Esophagus (tissue), 2 donors: ENCODE measurements around the gene ARMH2. TPM values are rescaled to one million over a fixed set of nuclear protein-coding genes. Genes with fewer than 3 reads are reported as not detected.

Source experiments
- H3K27ac ChIP-seq, 2 donors: one replicate each; pipeline ENCODE4 v1.5.1; 2013; ENCODE audit warnings: low read depth in 2 of 2, mild to moderate bottlenecking in 2 of 2, inconsistent platforms in 1 of 2, low read length in 1 of 2, moderate library complexity in 1 of 2
- H3K27me3 ChIP-seq, 2 donors: one replicate each; pipeline ENCODE4 v1.6.1; 2013; ENCODE audit warnings: low read length in 2 of 2, control low read depth in 1 of 2, mild to moderate bottlenecking in 1 of 2; ENCODE audit not compliant: insufficient read depth in 2 of 2, control insufficient read depth in 1 of 2
- H3K36me3 ChIP-seq, 2 donors: one replicate each; pipeline ENCODE4 v1.6.1; 2013; ENCODE audit warnings: low read length in 1 of 2; ENCODE audit not compliant: control insufficient read depth in 2 of 2, insufficient read depth in 2 of 2
- H3K4me1 ChIP-seq, 2 donors: one replicate each; pipeline ENCODE4 v1.6.1; 2013; ENCODE audit warnings: low read length in 1 of 2; ENCODE audit not compliant: control insufficient read depth in 2 of 2, insufficient read depth in 2 of 2
- H3K4me3 ChIP-seq, 2 donors: one replicate each; pipeline ENCODE4 v1.5.1; 2013; ENCODE audit warnings: low read length in 2 of 2, mild to moderate bottlenecking in 2 of 2, low read depth in 1 of 2, moderate library complexity in 1 of 2
- H3K9me3 ChIP-seq, 2 donors: one replicate each; pipeline ENCODE4 v1.6.1; 2013; ENCODE audit warnings: mild to moderate bottlenecking in 2 of 2, low read depth in 1 of 2, low read length in 1 of 2, moderate library complexity in 1 of 2; ENCODE audit not compliant: control insufficient read depth in 2 of 2, insufficient read depth in 1 of 2
- WGBS, 2 donors: extraction: QIAGEN DNeasy Blood & Tissue Kit; methylation state at CpG; one replicate each; pipeline ENCODE4 v1.1.7; 2013; 5-methylcytosine and 5-hydroxymethylcytosine counted together
- polyA plus RNA-seq, 2 donors: library from polyadenylated mRNA; stranded (reverse); fragments of 200-250 nt; gene quantifications; one replicate each; pipeline ENCODE4 v1.2.3, GENCODE V29; 2013
- donor health status: healthy with polysubstance abuse.
- donor health status: Bipolar disorder and iron deficiency.

The ARMH2 gene
- polyA plus RNA-seq, 2 donors = not detected

DNA sequence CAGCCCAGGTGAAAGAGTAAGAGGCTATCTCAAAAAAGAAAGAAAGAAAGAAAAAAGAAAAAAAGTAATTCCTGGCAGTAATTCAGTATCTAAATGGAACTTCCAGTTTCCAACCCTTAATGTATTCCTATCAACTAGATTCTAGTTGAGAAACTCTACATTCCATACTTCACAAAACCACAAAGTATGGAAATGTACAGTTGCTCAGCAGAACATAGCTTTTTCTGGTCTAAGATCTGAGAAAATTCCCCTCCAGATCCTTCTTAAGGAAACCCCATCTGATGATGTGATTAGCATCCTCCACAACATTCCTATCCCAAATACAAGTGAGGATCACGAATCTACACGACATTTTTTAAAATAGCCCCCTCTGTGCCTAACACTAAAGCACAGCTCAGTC is 3.6 kb downstream of the ARMH2 start:
- H3K9me3 ChIP-seq = no peaks in the 10 kb centered on the region
- 89 to 90% methylated on average over 2 of the region's 2 CpGs for WGBS, 2 donors
- H3K4me3 ChIP-seq = no peak overlapping the region
- H3K4me1 ChIP-seq = no peaks in the 10 kb centered on the region
- H3K36me3 ChIP-seq = no peaks in the 10 kb centered on the region
- no peaks in the 10 kb centered on the region for H3K27me3 ChIP-seq
- H3K27ac ChIP-seq = no peak overlapping the region

DNA sequence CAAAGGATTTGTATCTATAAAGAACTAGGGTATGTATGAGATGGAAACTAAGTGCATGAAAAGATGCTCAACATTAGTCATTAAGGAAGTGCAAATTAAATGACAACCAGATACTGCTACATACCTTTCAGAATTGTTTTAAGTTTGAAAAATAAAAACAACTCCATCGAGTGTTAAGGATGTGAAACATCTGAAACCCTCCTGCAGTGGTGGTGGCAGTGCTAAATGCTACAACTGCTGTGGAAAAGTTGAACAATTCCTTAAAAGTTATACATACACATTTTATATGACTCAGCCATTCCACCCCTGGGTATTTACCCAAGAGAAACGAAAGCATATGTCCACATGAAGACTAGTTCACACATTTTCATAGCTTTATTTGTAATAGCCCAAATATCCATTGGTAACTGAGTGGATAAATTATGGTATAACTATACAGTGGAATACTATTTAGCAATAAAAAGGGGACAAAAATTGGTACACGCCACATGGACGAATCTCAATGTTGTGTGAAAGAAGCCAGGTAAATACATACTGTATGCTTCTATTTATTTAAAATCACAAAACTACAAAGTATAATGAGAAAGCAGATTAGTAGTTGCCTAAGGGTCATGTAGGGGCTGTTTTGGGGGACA is 10.6 kb downstream of the ARMH2 start:
- Histone ChIP-seq H3K4me1 (no peaks in the 10 kb centered on the region), H3K27ac (no peak overlapping the region), H3K9me3 (no peaks in the 10 kb centered on the region), H3K4me3 (no peak overlapping the region), H3K36me3 (peaks cover 0 to 3% of the 10 kb centered on the region in 2 donors), H3K27me3 (no peaks in the 10 kb centered on the region)
- WGBS, 2 donors = 88 to 90% methylated on average over 4 of the region's 4 CpGs

DNA sequence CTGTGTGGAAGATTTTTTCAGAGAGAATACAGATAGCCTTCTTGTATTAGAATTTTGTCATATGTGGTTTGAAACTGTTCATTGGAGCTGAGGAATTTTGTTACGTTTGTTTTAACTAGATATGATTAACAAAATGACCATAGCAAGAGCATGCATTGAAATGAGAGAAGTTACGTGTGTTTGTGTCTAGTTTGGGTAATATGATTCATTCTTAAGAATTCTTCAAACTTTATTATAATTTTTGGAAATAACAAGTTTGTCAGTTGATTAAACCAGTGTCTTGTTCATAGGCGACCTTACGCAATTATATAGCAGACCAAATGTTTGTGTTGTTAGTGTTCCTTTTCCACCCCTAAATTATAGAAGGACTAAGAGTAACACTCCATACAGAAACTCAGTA is 18.5 kb downstream of the ARMH2 start:
- H3K27ac ChIP-seq = no peak overlapping the region

DNA sequence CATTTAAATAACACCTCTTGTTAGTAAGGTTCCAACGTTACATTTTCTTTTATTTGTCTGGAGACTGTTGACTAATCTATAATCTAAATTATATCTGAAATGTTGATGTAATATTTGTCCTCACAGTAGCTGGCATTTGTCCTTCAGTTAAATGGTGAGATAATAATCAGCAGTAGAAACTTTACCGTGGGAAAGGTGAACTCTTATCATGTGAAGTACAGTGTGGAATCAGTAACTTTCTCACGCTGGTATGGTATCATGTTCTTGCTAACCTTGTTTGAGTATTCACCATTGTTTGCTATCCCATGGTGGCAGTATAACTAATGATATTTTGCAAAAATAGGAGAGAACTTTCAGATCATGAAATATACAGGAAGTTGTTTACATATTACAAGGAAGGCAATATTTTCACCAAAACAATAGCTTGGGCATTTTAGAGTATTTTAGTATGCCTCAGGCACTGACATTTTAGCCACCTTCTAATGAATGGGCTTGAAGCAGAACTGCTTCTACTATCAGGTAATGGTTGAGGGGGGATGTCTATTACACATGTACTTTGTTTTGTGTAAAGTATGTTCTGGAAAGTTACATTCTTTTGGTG is 19.2 kb downstream of the ARMH2 start:
- Histone ChIP-seq H3K4me1 (peaks cover 0 to 2% of the 10 kb centered on the region in 2 donors), H3K36me3 (no peaks in the 10 kb centered on the region), H3K4me3 (no peak overlapping the region), H3K27me3 (no peaks in the 10 kb centered on the region), H3K27ac (no peak overlapping the region), H3K9me3 (no peaks in the 10 kb centered on the region)
- 52 to 60% methylated on average over 3 of the region's 3 CpGs for WGBS, 2 donors

More for the DNA sequence above, 18.5 kb downstream of the ARMH2 start:
- H3K4me1 ChIP-seq = peaks cover 0 to 2% of the 10 kb centered on the region in 2 donors
- 85 to 94% methylated on average over 4 of the region's 4 CpGs for whole genome bisulfite sequencing, 2 donors
- no peaks in the 10 kb centered on the region for H3K27me3 ChIP-seq
- H3K9me3 ChIP-seq = no peaks in the 10 kb centered on the region
- no peaks in the 10 kb centered on the region for H3K36me3 ChIP-seq
- H3K4me3 ChIP-seq = no peak overlapping the region

DNA sequence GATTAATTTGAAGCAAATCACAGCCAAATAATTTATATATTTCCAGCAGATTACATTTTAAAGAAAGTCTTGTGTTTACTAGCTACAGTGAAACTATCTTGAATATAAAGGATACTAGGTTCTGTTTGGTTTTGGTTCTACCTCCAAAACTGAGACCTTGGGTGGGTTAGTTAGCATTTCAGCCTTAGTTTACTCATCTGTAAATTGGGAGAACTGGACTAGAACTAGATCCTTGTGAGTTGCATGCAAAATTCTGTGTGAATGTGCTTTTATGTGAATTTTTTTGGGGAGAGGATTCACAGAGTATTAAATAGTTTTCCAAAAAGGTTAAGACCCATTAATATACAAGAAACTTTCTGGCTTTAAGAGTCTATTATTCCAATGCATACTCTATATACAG is 19.8 kb downstream of the ARMH2 start:
- H3K4me3 ChIP-seq = no peak overlapping the region

DNA sequence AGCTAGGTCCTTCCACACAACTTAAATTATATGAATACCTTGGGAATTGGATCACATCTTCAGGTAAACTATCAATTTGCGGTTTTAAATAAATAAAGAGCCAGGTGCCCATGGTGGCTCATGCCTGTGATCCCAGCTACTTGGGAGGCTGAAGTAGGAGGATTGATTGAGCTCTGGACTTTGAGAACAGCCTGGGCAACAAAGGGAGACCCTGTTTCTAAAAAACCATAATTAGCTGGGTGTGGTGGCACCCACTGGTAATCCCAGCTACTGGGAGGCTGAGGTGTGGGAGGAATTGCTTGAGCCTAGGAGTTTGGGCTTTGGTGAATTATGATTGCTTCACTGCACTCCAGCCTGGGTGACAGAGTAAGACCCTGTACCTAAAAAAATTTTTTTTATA is 20.6 kb downstream of the ARMH2 start:
- no peaks in the 10 kb centered on the region for H3K9me3 ChIP-seq
- H3K36me3 ChIP-seq = no peaks in the 10 kb centered on the region
- H3K27me3 ChIP-seq = no peaks in the 10 kb centered on the region
- H3K27ac ChIP-seq = no peak overlapping the region
- H3K4me3 ChIP-seq = no peak overlapping the region
- 54 to 97% methylated on average over 1 of the region's 1 CpG for WGBS, 2 donors
- H3K4me1 ChIP-seq = peaks cover 0 to 2% of the 10 kb centered on the region in 2 donors

More for the DNA sequence above, 19.8 kb downstream of the ARMH2 start:
- Histone ChIP-seq H3K4me1 (peaks cover 0 to 2% of the 10 kb centered on the region in 2 donors), H3K9me3 (no peaks in the 10 kb centered on the region), H3K36me3 (no peaks in the 10 kb centered on the region), H3K27me3 (no peaks in the 10 kb centered on the region), H3K27ac (no peak overlapping the region)

DNA sequence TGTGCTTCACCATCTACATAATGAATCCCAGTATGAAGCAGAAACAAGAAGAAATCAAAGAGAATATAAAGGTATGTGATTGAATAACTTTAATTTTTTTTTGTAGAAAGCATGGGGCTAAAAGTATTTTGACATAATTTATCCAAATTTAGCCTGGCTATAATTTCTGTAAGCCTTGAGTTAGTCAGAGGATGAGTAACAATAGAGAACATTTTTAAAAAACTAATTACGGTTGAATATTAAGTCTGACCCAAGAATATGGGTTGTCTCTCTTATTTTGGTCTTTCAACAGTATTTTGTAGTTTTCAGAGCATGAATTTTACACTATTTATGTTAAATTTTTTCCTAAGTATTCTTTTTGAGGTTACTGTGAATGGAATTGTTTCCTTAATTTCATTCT is 21.5 kb downstream of the ARMH2 start:
- 38 to 41% methylated on average over 1 of the region's 1 CpG for WGBS, 2 donors

DNA sequence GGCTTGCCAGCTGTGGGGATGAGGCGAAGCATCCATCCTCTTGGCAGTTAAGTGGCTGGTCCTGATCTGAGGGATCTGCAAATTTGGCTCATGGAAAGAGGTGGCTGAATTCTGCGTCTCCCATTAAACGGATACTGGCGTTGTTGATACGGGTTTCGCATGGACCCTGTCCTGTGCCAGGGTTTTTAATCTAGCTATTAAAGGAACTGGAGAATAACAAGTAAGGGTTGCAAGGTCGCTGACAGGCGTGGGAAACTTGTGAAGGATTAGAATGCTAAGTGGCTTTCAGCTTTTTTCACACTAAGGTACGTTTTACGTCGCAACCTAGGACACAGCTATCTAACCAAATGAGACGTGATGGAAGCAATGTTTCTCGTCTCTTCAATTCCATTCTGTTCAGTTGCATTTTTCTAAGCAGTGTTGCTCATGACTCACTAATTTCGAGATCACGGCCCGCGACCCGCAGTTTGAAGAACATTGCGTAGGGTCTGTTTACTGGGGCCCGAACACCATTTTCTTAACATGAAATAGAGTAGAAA is 23.1 kb downstream of the ARMH2 start:
- Histone ChIP-seq H3K27ac (peak overlapping the region; percentile 98 to 100), H3K4me1 (peaks cover 0 to 2% of the 10 kb centered on the region in 2 donors), H3K36me3 (no peaks in the 10 kb centered on the region), H3K9me3 (no peaks in the 10 kb centered on the region), H3K27me3 (no peaks in the 10 kb centered on the region), H3K4me3 (peak overlapping the region; percentile 84 to 93)
- WGBS, 2 donors = 3 to 4% methylated on average over 20 of the region's 20 CpGs

More for the DNA sequence above, 21.5 kb downstream of the ARMH2 start:
- Histone ChIP-seq H3K4me1 (peaks cover 0 to 2% of the 10 kb centered on the region in 2 donors), H3K36me3 (no peaks in the 10 kb centered on the region), H3K4me3 (no peak overlapping the region), H3K9me3 (no peaks in the 10 kb centered on the region), H3K27ac (no peak overlapping the region), H3K27me3 (no peaks in the 10 kb centered on the region)

DNA sequence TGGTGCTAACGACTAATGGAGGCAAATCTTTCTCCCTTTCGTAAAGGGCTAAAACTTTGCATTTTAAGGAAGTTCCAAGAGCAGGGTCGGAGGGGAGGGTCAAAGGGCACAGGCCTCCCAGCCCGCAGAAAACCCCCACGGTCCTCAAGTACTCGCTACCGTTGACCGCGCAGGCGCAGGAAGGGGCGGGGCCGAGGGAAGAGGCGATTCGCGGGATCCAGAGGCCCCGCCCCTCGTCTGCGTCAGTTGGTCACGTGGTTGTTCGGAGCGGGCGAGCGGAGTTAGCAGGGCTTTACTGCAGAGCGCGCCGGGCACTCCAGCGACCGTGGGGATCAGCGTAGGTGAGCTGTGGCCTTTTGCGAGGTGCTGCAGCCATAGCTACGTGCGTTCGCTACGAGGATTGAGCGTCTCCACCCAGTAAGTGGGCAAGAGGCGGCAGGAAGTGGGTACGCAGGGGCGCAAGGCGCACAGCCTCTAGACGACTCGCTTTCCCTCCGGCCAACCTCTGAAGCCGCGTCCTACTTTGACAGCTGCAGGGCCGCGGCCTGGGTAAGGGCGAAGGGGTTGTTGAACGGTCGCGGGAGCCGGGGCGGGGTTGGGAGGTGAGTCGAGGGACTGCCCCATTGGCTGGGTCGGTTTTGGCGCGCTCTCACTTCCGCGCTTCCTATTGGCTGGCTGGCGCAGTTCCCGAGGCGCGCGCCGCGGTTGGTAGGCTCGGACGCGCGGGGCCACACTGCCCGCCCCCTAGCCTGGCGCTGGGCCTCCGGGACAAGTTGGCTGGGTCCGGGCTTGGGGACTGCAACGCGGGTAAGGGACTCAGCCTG is 23.8 kb downstream of the ARMH2 start, which contains the start of gene GMNN:
Gene GMNN (plus strand): TSS at position 242 of the 824 bp plus-strand sequence. CDS start 2,310 bp downstream, outside the sequence.
- Histone ChIP-seq H3K36me3 (no peaks in the 10 kb centered on the region), H3K27ac (peak within 1 kb of the TSS; percentile 98 to 100), H3K4me3 (peak within 1 kb of the TSS; percentile 84 to 93), H3K27me3 (no peaks in the 10 kb centered on the region), H3K9me3 (no peaks in the 10 kb centered on the region), H3K4me1 (peaks cover 0 to 2% of the 10 kb centered on the region in 2 donors)
- WGBS, 2 donors = 1% methylated on average over 75 of the region's 75 CpGs
